Aorta (tissue), 5 donors: ENCODE data around the gene COX10. TPM values are rescaled to one million over a fixed set of nuclear protein-coding genes. Genes with fewer than 3 reads are reported as not detected.

Source experiments
- ATAC-seq: fragments of 200-7000 bp; cut with Tn5 transposase; one replicate; pipeline ENCODE4 v1.9.1; 2022; ENCODE audit warnings: moderate library complexity; ENCODE audit not compliant: low FRiP score
- DNase-seq, 2 donors: peaks; one replicate each; pipeline ENCODE4 v3.0.0-alpha.2; 2020
- H3K27ac ChIP-seq, 2 donors: one replicate each; pipeline ENCODE4 v1.5.1; 2013; ENCODE audit warnings: low read length in 2 of 2, mild to moderate bottlenecking in 2 of 2, moderate library complexity in 2 of 2, control low read depth in 1 of 2, inconsistent platforms in 1 of 2, low read depth in 1 of 2
- H3K27me3 ChIP-seq, 2 donors: one replicate each; pipeline ENCODE4 v1.6.1; 2013; ENCODE audit warnings: control low read depth in 1 of 2, low read length in 1 of 2, mild to moderate bottlenecking in 1 of 2, moderate library complexity in 1 of 2; ENCODE audit not compliant: insufficient read depth in 2 of 2, control insufficient read depth in 1 of 2
- H3K36me3 ChIP-seq, 2 donors: one replicate each; pipeline ENCODE4 v1.6.1; 2013; ENCODE audit warnings: control low read depth in 1 of 2, low read length in 1 of 2, mild to moderate bottlenecking in 1 of 2; ENCODE audit not compliant: insufficient read depth in 2 of 2, control insufficient read depth in 1 of 2
- H3K4me1 ChIP-seq, 2 donors: one replicate each; pipeline ENCODE4 v1.6.1; 2013; ENCODE audit warnings: low read length in 2 of 2, control low read depth in 1 of 2, mild to moderate bottlenecking in 1 of 2, moderate library complexity in 1 of 2; ENCODE audit not compliant: insufficient read depth in 2 of 2, control insufficient read depth in 1 of 2
- H3K4me3 ChIP-seq, 2 donors: one replicate each; pipeline ENCODE4 v1.5.1; 2013; ENCODE audit warnings: low read length in 2 of 2, control low read depth in 1 of 2, mild to moderate bottlenecking in 1 of 2
- H3K9me3 ChIP-seq: one replicate; pipeline ENCODE4 v1.6.1; 2013; ENCODE audit warnings: mild to moderate bottlenecking, low read length; ENCODE audit not compliant: control insufficient read depth
- WGBS, 2 donors: extraction: QIAGEN DNeasy Blood & Tissue Kit; methylation state at CpG; one replicate each; pipeline ENCODE4 v1.1.7; 2013; 5-methylcytosine and 5-hydroxymethylcytosine counted together
- intact Hi-C, 2 donors: fragments of 100-400 bp; cut with DNase I; formaldehyde crosslinking; loops; one replicate each; pipeline versions ENCODE4 v1.14.2 to v1.15.0; 2022
- polyA plus RNA-seq, 2 donors: library from polyadenylated mRNA; stranded (reverse); fragments of 200-250 nt; gene quantifications; one replicate each; pipeline ENCODE4 v1.2.3, GENCODE V29; 2013
- total RNA-seq, 2 donors: library from RNA; stranded (reverse); fragmentation: NEBNext Ultra II Directional; extraction: Animal tissue kit (Norgen Biotek cat#: 25700); gene quantifications; one replicate each; pipeline ENCODE4 v1.2.1, GENCODE V29; 2021
- donor health status: healthy with polysubstance abuse.
- donor health status: Bipolar disorder and iron deficiency.
- donor health status: DM: no; HTN: no; CAD: no.
- donor health status: DM: no; HTN: no; CAD: no.
- donor health status: DM: yes; HTN: yes; CAD: no.

Gene COX10
- total and polyA plus RNA-seq, 4 donors, result 2.5 to 9.9 (median 6.6) TPM

DNA sequence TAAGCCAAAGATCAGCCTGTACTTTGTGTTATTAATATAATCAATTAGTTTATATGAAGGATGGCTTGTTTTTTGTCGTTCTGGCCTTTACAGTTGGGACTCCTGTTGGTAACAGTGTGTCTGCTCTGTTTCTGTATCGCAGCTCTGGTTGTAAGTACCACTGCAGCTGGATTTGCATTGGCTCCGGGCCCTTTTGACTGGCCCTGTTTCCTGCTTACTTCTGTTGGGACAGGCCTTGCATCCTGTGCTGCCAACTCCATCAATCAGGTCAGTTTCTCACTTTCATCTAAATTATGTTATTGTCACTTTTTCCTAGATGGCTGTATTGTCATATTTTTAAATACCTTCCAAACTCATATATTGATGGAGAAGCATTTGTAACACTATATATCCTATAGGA, 32.7 kb downstream of the COX10 start:
- no peak for DNase-seq
- no peaks in the 10 kb centered on the region for H3K27me3 ChIP-seq
- ATAC-seq, result no peak
- WGBS, 2 donors, result 45 to 51% methylated on average over 3 of the region's 3 CpGs
- peaks cover 0 to 2% of the 10 kb centered on the region in 2 donors for H3K36me3 ChIP-seq
- H3K4me1 ChIP-seq, result no peaks in the 10 kb centered on the region
- no peak overlapping the region for H3K27ac ChIP-seq
- no peaks in the 10 kb centered on the region for H3K9me3 ChIP-seq
- intact Hi-C loops, result no loop called here
- H3K4me3 ChIP-seq, result no peak overlapping the region

DNA sequence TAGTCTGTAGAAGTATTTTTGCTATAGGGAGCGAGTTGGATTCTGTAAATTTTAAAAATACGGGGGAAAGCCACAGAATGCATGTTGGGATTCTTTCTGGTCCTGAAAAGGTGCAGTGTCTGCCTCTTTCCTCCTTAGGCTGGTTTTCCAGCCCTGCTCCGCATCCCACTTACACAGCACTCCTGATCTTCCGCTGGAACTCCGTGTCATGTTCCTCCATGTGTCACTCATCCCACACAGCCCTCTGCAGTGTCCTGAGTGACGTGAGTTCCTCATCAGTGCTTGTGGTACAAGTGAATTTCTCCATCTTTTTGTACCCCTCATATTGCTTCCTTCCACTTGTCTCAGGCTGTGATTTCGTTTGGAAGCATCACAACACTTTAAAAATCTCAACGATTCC, 34.5 kb downstream of the COX10 start:
- no peak for ATAC-seq
- Histone ChIP-seq H3K36me3 (peaks cover 0 to 2% of the 10 kb centered on the region in 2 donors), H3K4me1 (no peaks in the 10 kb centered on the region), H3K9me3 (no peaks in the 10 kb centered on the region), H3K27ac (no peak overlapping the region), H3K4me3 (no peak overlapping the region), H3K27me3 (no peaks in the 10 kb centered on the region)
- 95% methylated on average over 8 of the region's 8 CpGs for WGBS, 2 donors
- DNase-seq, result no peak
- intact Hi-C loops, result no loop called here

GRCh38 chr17:14104734-14105133, 35.4 kb downstream of the COX10 start:
- H3K36me3 ChIP-seq, result peaks cover 0 to 2% of the 10 kb centered on the region in 2 donors
- no peaks in the 10 kb centered on the region for H3K9me3 ChIP-seq
- ATAC-seq, result no peak
- no peaks in the 10 kb centered on the region for H3K4me1 ChIP-seq
- no peak overlapping the region for H3K27ac ChIP-seq
- no peak for DNase-seq
- no peak overlapping the region for H3K4me3 ChIP-seq
- no peaks in the 10 kb centered on the region for H3K27me3 ChIP-seq
- WGBS, 2 donors, result 63 to 64% methylated on average over 3 of the region's 3 CpGs
- intact Hi-C loops, result no loop called here

DNA sequence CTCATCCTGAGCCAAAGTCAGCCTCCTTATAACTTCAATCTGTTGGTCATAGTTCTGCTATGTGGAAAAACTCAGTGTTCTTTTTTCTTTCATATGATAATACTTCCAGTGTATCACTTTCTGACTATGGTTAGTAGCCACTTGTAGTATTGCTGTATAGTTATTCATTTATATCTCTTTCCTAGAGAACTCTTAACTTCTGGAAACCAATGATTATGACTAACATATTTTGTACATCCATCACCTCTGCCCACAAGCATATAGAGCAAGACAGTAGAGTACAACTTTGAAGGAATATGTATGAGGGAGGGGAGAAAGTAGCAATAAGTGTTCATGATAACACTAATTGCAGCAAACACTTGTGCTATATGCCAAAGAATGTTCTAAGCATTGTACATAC, 38.6 kb downstream of the COX10 start:
- H3K36me3 ChIP-seq, result peaks cover 0 to 2% of the 10 kb centered on the region in 2 donors
- no peak for ATAC-seq
- no peaks in the 10 kb centered on the region for H3K27me3 ChIP-seq
- intact Hi-C loops, result no loop called here
- H3K9me3 ChIP-seq, result no peaks in the 10 kb centered on the region
- H3K4me3 ChIP-seq, result no peak overlapping the region
- H3K4me1 ChIP-seq, result no peaks in the 10 kb centered on the region
- no peak for DNase-seq
- no peak overlapping the region for H3K27ac ChIP-seq

DNA sequence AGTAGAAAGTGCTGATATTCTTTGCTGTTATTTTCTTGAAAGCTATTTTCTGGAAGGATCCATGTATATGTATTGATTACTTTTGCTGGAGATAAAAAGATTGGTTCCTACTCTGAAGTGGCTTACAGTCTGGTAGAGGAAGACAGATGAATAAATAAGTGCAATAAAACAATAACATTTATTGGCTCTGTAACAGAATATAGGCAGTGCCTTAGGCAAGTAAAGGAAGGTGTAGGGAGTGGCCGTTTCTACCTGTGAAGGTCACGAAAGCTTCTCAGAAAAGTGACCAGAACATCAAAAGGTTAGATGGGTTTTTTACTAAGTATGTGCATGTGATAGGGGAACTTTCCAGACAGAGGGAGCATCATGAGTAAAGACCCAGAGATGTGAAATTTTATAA, 43.1 kb downstream of the COX10 start:
- WGBS, 2 donors, result 91 to 95% methylated on average over 2 of the region's 2 CpGs
- Histone ChIP-seq H3K27ac (no peak overlapping the region), H3K4me3 (no peak overlapping the region), H3K9me3 (no peaks in the 10 kb centered on the region), H3K36me3 (no peaks in the 10 kb centered on the region), H3K27me3 (no peaks in the 10 kb centered on the region), H3K4me1 (no peaks in the 10 kb centered on the region)
- intact Hi-C loops, result no loop called here
- DNase-seq (no peak), ATAC-seq (no peak)

GRCh38 chr17:14113137-14113536, 43.8 kb downstream of the COX10 start:
- Histone ChIP-seq H3K4me3 (no peak overlapping the region), H3K27me3 (no peaks in the 10 kb centered on the region), H3K36me3 (no peaks in the 10 kb centered on the region), H3K4me1 (no peaks in the 10 kb centered on the region), H3K9me3 (no peaks in the 10 kb centered on the region), H3K27ac (no peak overlapping the region)
- intact Hi-C loops, result no loop called here
- WGBS, 2 donors, result 90 to 94% methylated on average over 1 of the region's 1 CpG
- ATAC-seq, result no peak
- DNase-seq, result no peak

DNA sequence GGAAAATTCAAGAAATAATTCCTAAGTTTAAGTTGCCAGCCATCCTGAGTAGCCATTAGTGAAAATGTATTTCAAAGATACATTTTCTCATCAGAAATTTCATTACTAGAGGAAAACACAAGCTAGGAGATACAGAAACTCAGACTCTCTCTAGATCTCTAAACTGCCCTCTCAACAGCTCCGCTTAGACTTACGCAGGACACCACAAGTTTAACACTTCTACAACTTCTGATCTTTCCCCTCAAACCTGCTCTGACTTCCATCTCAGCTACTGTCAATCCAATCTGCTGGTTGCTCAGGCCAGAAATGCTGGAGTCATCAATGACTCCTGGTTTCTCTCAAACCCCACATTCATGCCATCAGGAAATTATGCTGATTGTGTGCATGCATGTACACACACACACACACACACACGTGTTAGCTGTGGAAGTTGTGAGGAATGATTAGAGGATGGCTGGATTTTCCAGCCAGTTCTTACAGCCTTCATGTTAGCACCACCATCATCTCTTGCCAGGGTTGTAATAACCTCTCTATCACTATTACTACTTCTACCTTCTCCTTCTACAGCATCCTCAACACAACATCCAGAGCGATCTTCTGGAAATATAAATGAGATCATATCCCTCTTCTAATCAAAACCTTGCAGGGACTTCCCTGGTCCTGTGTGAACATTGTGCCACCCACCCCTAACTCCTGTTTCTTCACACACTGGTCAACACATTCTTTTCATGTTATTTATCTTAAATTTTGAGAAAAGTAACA, 47.1 kb downstream of the COX10 start:
- H3K4me3 ChIP-seq, result no peak overlapping the region
- WGBS, 2 donors, result 91 to 96% methylated on average over 4 of the region's 4 CpGs
- intact Hi-C loops, result no loop called here
- H3K36me3 ChIP-seq, result no peaks in the 10 kb centered on the region
- peaks cover 0 to 2% of the 10 kb centered on the region in 2 donors for H3K27me3 ChIP-seq
- H3K27ac ChIP-seq, result no peak overlapping the region
- H3K9me3 ChIP-seq, result no peaks in the 10 kb centered on the region
- ATAC-seq (no peak), DNase-seq (no peak)
- H3K4me1 ChIP-seq, result no peaks in the 10 kb centered on the region

DNA sequence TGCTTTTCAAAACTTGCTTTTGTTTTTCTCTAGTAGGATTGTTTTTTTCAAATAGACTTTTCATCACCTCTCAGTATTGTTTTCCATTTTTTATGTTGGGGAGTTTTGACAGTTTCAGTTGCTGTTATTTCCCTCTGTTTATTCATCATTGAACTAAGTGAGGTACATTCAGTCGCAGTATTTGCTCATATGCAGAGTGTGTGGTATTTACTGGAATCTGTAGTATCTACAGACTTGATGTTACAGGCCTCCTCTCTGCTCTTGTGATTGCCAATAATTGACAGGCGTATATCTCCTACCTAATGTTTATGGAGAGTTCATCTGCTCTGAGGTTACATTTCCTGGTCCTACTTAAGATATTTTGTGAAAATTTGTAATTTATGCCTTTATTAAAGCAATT, 49.6 kb downstream of the COX10 start:
- no peaks in the 10 kb centered on the region for H3K9me3 ChIP-seq
- H3K4me3 ChIP-seq, result no peak overlapping the region
- no peaks in the 10 kb centered on the region for H3K4me1 ChIP-seq
- H3K27ac ChIP-seq, result no peak overlapping the region
- ATAC-seq (no peak), DNase-seq (no peak)
- 96 to 99% methylated on average over 2 of the region's 2 CpGs for WGBS, 2 donors
- intact Hi-C loops, result no loop called here
- H3K27me3 ChIP-seq, result peaks cover 0 to 2% of the 10 kb centered on the region in 2 donors
- H3K36me3 ChIP-seq, result no peaks in the 10 kb centered on the region

- DNase-seq (no peak), ATAC-seq (no peak)
- whole genome bisulfite sequencing, 2 donors, result 94 to 98% methylated on average over 3 of the region's 3 CpGs
- no peak overlapping the region for H3K4me3 ChIP-seq
- peaks cover 0 to 2% of the 10 kb centered on the region in 2 donors for H3K27me3 ChIP-seq
- H3K9me3 ChIP-seq, result no peaks in the 10 kb centered on the region
- intact Hi-C loops, result no loop called here
- no peak overlapping the region for H3K27ac ChIP-seq
- no peaks in the 10 kb centered on the region for H3K4me1 ChIP-seq
- no peaks in the 10 kb centered on the region for H3K36me3 ChIP-seq
These were observed 50.2 kb downstream of the COX10 start for GRCh38 chr17:14119546-14119945.
